Mucosa of rectum (tissue), 2 donors: ENCODE data around the gene PTGIS.
A peak's percentile ranks its signal among the peaks of the same experiment; 100 is the strongest.

Source experiments
- H3K27ac ChIP-seq, 2 donors: one replicate each; pipeline ENCODE4 v1.7.0; 2013; ENCODE audit warnings: inconsistent platforms in 2 of 2, low read depth in 2 of 2, low read length in 2 of 2
- H3K27me3 ChIP-seq, 2 donors: one replicate each; pipeline ENCODE4 v1.7.0; 2013; ENCODE audit warnings: low read length in 2 of 2; ENCODE audit not compliant: control insufficient read depth in 2 of 2, insufficient read depth in 2 of 2
- H3K36me3 ChIP-seq, 2 donors: one replicate each; pipeline ENCODE4 v1.7.0; 2013; ENCODE audit warnings: low read length in 2 of 2; ENCODE audit not compliant: control insufficient read depth in 2 of 2, insufficient read depth in 2 of 2
- H3K4me1 ChIP-seq, 2 donors: one replicate each; pipeline ENCODE4 v1.7.0; 2013; ENCODE audit warnings: low read length in 2 of 2, mild to moderate bottlenecking in 1 of 2; ENCODE audit not compliant: control insufficient read depth in 2 of 2, insufficient read depth in 2 of 2
- H3K4me3 ChIP-seq, 2 donors: one replicate each; pipeline ENCODE4 v1.7.0; 2013; ENCODE audit warnings: low read length in 2 of 2
- H3K9ac ChIP-seq, 2 donors: one replicate each; pipeline ENCODE4 v1.7.0; 2013; ENCODE audit warnings: low read length in 2 of 2, low read depth in 1 of 2, mild to moderate bottlenecking in 1 of 2
- H3K9me3 ChIP-seq, 2 donors: one replicate each; pipeline ENCODE4 v1.7.0; 2013; ENCODE audit warnings: low read length in 2 of 2; ENCODE audit not compliant: control insufficient read depth in 2 of 2
- donor health status: healthy.
- donor health status: Normal muscosa, but diverticular disease.

PTGIS gene

GRCh38 chr20:49579874-49580812 is 12.2 kb upstream of the PTGIS start:
- Histone ChIP-seq H3K9me3 (peaks cover 0 to 3% of the 10 kb centered on the region in 2 donors), H3K27ac (peak overlapping the region; percentile 34 to 58), H3K4me1 (peaks cover 16 to 18% of the 10 kb centered on the region in 2 donors), H3K36me3 (no peaks in the 10 kb centered on the region), H3K27me3 (peaks cover 0 to 1% of the 10 kb centered on the region in 2 donors), H3K4me3 (no peak overlapping the region), H3K9ac (no peak overlapping the region)

GRCh38 chr20:49579195-49579594 is 11.3 kb upstream of the PTGIS start:
- H3K36me3 ChIP-seq: no peaks in the 10 kb centered on the region
- H3K27ac ChIP-seq: no peak overlapping the region
- H3K4me3 ChIP-seq: no peak overlapping the region
- H3K4me1 ChIP-seq: peaks cover 9 to 11% of the 10 kb centered on the region in 2 donors
- H3K9ac ChIP-seq: no peak overlapping the region
- peaks cover 0 to 1% of the 10 kb centered on the region in 2 donors for H3K27me3 ChIP-seq
- H3K9me3 ChIP-seq: peaks cover 0 to 3% of the 10 kb centered on the region in 2 donors

GRCh38 chr20:49578436-49578835 is 10.5 kb upstream of the PTGIS start:
- H3K9ac ChIP-seq: no peak overlapping the region
- no peak overlapping the region for H3K4me3 ChIP-seq
- peaks cover 1 to 3% of the 10 kb centered on the region in 2 donors for H3K4me1 ChIP-seq
- no peak overlapping the region for H3K27ac ChIP-seq
- H3K9me3 ChIP-seq: peaks cover 0 to 3% of the 10 kb centered on the region in 2 donors
- peaks cover 0 to 1% of the 10 kb centered on the region in 2 donors for H3K27me3 ChIP-seq
- H3K36me3 ChIP-seq: no peaks in the 10 kb centered on the region

- H3K9ac ChIP-seq: no peak overlapping the region
- H3K27me3 ChIP-seq: peaks cover 0 to 1% of the 10 kb centered on the region in 2 donors
- H3K36me3 ChIP-seq: no peaks in the 10 kb centered on the region
- no peak overlapping the region for H3K4me3 ChIP-seq
- no peak overlapping the region for H3K27ac ChIP-seq
- H3K4me1 ChIP-seq: peaks cover 0 to 3% of the 10 kb centered on the region in 2 donors
- no peaks in the 10 kb centered on the region for H3K9me3 ChIP-seq
Observed at GRCh38 chr20:49575551-49576060, 7.7 kb upstream of the PTGIS start.

GRCh38 chr20:49573900-49574416 is 6.0 kb upstream of the PTGIS start:
- peaks cover 6 to 8% of the 10 kb centered on the region in 2 donors for H3K27me3 ChIP-seq
- H3K4me3 ChIP-seq: no peak overlapping the region
- peaks cover 0 to 6% of the 10 kb centered on the region in 2 donors for H3K4me1 ChIP-seq
- H3K27ac ChIP-seq: no peak overlapping the region
- no peaks in the 10 kb centered on the region for H3K9me3 ChIP-seq
- no peak overlapping the region for H3K9ac ChIP-seq
- no peaks in the 10 kb centered on the region for H3K36me3 ChIP-seq

GRCh38 chr20:49572857-49573256 is 4.9 kb upstream of the PTGIS start:
- no peaks in the 10 kb centered on the region for H3K9me3 ChIP-seq
- H3K4me1 ChIP-seq: peaks cover 0 to 6% of the 10 kb centered on the region in 2 donors
- H3K27me3 ChIP-seq: peaks cover 11 to 14% of the 10 kb centered on the region in 2 donors
- no peak overlapping the region for H3K27ac ChIP-seq
- H3K36me3 ChIP-seq: no peaks in the 10 kb centered on the region
- no peak overlapping the region for H3K9ac ChIP-seq
- H3K4me3 ChIP-seq: no peak overlapping the region

GRCh38 chr20:49571553-49571835 is 3.6 kb upstream of the PTGIS start:
- Histone ChIP-seq H3K4me1 (peaks cover 0 to 6% of the 10 kb centered on the region in 2 donors), H3K9ac (no peak overlapping the region), H3K36me3 (no peaks in the 10 kb centered on the region), H3K27me3 (peaks cover 20 to 21% of the 10 kb centered on the region in 2 donors), H3K4me3 (no peak overlapping the region), H3K9me3 (no peaks in the 10 kb centered on the region), H3K27ac (no peak overlapping the region)

- no peak overlapping the region for H3K9ac ChIP-seq
- H3K9me3 ChIP-seq: no peaks in the 10 kb centered on the region
- no peak overlapping the region for H3K27ac ChIP-seq
- H3K4me1 ChIP-seq: peaks cover 0 to 6% of the 10 kb centered on the region in 2 donors
- no peak overlapping the region for H3K4me3 ChIP-seq
- H3K36me3 ChIP-seq: no peaks in the 10 kb centered on the region
- peaks cover 20 to 21% of the 10 kb centered on the region in 2 donors for H3K27me3 ChIP-seq
Observed at GRCh38 chr20:49570828-49571552, 3.1 kb upstream of the PTGIS start.

- Histone ChIP-seq H3K27me3 (peaks cover 20 to 21% of the 10 kb centered on the region in 2 donors), H3K4me1 (peaks cover 0 to 3% of the 10 kb centered on the region in 2 donors), H3K9ac (no peak overlapping the region), H3K9me3 (no peaks in the 10 kb centered on the region), H3K36me3 (no peaks in the 10 kb centered on the region), H3K4me3 (no peak overlapping the region), H3K27ac (no peak overlapping the region)
Observed at GRCh38 chr20:49570161-49570827, 2.4 kb upstream of the PTGIS start.
